Ovary (tissue), 9 donors: ENCODE data around the gene MIOS. TPM values are rescaled to one million over a fixed set of nuclear protein-coding genes. Genes with fewer than 3 reads are reported as not detected.

ENCODE experiments used
- DNase-seq, 5 donors: peaks; one replicate each; pipeline ENCODE4 v3.0.0-alpha.2; 2019 to 2020
- H3K27ac ChIP-seq, 2 donors: fragments of 200-600 bp; one replicate each; pipeline versions ENCODE4 v1.5.1 to v1.8.0; 2019 to 2022
- H3K27me3 ChIP-seq: fragments of 200-600 bp; one replicate; pipeline ENCODE4 v1.8.0; 2022
- H3K36me3 ChIP-seq: fragments of 200-600 bp; sonication (generic); one replicate; pipeline ENCODE4 v1.5.1; 2019
- H3K4me1 ChIP-seq: one replicate; pipeline ENCODE4 v1.8.1; 2013; ENCODE audit warnings: mild to moderate bottlenecking, moderate library complexity; ENCODE audit not compliant: insufficient read depth
- H3K4me3 ChIP-seq: fragments of 200-600 bp; sonication (generic); one replicate; pipeline ENCODE4 v1.5.1; 2017
- H3K9me3 ChIP-seq, 2 donors: fragments of 200-600 bp in 1 of 2; sonication (generic) in 1 of 2; one replicate each; pipeline versions ENCODE4 v1.5.1 to v1.8.1; 2013 to 2019; ENCODE audit warnings: mild to moderate bottlenecking in 1 of 2, moderate library complexity in 1 of 2
- EP300 ChIP-seq: sonication (generic); formaldehyde crosslinking; IDR thresholded peaks from one replicate; pipeline ENCODE4 v1.6.1; 2017; ENCODE audit warnings: antibody characterized with exemption
- POLR2A ChIP-seq: fragments of 450-650 bp; IDR thresholded peaks from one replicate; pipeline ENCODE4 v1.6.1; 2017; ENCODE audit warnings: antibody characterized with exemption, mild to moderate bottlenecking, moderate library complexity
- WGBS, 3 donors: extraction: QIAGEN DNeasy Blood & Tissue Kit in 1 of 3; methylation state at CpG; one replicate each; pipeline versions ENCODE4 v1.1.5 to v1.1.7; 2013 to 2017; 5-methylcytosine and 5-hydroxymethylcytosine counted together
- intact Hi-C, 4 donors: fragments of 100-400 bp; cut with DNase I; formaldehyde crosslinking; loops; one replicate each; pipeline versions ENCODE4 v1.11.0 to v1.15.1; 2022 to 2023
- polyA plus RNA-seq, 2 donors: library from polyadenylated mRNA; stranded (reverse); fragments of 200-250 nt in 1 of 2; fragments of 350-450 nt in 1 of 2; fragmentation: Illumina TruSeq in 1 of 2; extraction: RNeasy Lipid Tissue Mini Kit (QIAGEN cat#74804) in 1 of 2; gene quantifications; one replicate each; pipeline ENCODE4 v1.2.3, GENCODE V29; 2013 to 2014
- total RNA-seq, 7 donors: library from RNA; depleted of rRNA in 2 of 7; stranded (reverse); fragments of >200 nt in 2 of 7; fragmentation: NEBNext Ultra II Directional in 3 of 7; extraction: Animal tissue kit (Norgen Biotek cat#: 25700) in 3 of 7; gene quantifications; one replicate each; pipeline versions ENCODE4 v1.1.0 to v1.2.4, GENCODE V29; 2016 to 2023
- TF ChIP-seq, protein P1 (sequence below), 3 donors: fragments of 450-650 bp in 2 of 3; fragments of 200-600 bp in 1 of 3; IDR thresholded peaks; one replicate each; pipeline versions ENCODE4 v1.5.1 to v1.8.0; 2016 to 2022; ENCODE audit warnings: antibody characterized with exemption in 3 of 3, mild to moderate bottlenecking in 1 of 3
- donor health status: DM: no; HTN: no; CAD: no; lungs with moderate emphysema.
- donor health status: DM: no; HTN: no; CAD: no.
- donor health status: Bipolar disorder and iron deficiency.
- donor health status: DM: yes; HTN: yes; CAD: no.
- donor health status: DM: no; HTN: no; CAD: no.
- donor health status: DM: yes; HTN: yes; CAD: no.

MIOS gene
- total and polyA plus RNA-seq, 9 donors, result 11.2 to 49.2 (median 26.9) TPM

DNA sequence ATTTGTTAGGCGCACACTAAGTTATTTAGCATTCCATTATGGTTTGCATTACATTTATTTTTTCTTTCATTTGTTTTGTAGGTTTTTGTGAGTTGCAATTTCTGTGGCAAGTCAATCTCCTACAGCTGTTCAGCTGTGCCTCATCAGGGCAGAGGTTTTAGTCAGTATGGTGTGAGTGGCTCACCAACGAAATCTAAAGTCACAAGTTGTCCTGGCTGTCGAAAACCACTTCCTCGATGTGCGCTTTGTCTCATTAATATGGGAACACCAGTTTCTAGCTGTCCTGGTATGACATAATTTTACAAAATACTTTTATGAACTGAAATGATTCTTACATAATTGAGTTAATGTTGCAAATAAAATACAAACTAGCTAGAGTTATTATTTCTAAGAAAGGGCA is 29.5 kb downstream of the MIOS start:
- no peaks in the 10 kb centered on the region for H3K9me3 ChIP-seq
- TF ChIP-seq, protein P1, sequence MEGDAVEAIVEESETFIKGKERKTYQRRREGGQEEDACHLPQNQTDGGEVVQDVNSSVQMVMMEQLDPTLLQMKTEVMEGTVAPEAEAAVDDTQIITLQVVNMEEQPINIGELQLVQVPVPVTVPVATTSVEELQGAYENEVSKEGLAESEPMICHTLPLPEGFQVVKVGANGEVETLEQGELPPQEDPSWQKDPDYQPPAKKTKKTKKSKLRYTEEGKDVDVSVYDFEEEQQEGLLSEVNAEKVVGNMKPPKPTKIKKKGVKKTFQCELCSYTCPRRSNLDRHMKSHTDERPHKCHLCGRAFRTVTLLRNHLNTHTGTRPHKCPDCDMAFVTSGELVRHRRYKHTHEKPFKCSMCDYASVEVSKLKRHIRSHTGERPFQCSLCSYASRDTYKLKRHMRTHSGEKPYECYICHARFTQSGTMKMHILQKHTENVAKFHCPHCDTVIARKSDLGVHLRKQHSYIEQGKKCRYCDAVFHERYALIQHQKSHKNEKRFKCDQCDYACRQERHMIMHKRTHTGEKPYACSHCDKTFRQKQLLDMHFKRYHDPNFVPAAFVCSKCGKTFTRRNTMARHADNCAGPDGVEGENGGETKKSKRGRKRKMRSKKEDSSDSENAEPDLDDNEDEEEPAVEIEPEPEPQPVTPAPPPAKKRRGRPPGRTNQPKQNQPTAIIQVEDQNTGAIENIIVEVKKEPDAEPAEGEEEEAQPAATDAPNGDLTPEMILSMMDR (IDR thresholded peaks at IDR 0.05), result no peak
- TF ChIP-seq EP300, result no peak
- no peak for TF ChIP-seq POLR2A
- intact Hi-C loops, result loop anchor here in 1 of 4 donors (10.0 kb wide), 1 partner anchor 619 kb away; no protein-coding TSS in a partner anchor
- H3K27ac ChIP-seq, result no peak overlapping the region
- no peak for DNase-seq
- H3K4me1 ChIP-seq, result no peaks in the 10 kb centered on the region
- 89 to 93% (median 92%) methylated on average over 5 of the region's 5 CpGs for WGBS, 3 donors
- H3K4me3 ChIP-seq, result no peak overlapping the region
- peaks cover 2% of the 10 kb centered on the region for H3K27me3 ChIP-seq
- peaks cover 4% of the 10 kb centered on the region for H3K36me3 ChIP-seq

DNA sequence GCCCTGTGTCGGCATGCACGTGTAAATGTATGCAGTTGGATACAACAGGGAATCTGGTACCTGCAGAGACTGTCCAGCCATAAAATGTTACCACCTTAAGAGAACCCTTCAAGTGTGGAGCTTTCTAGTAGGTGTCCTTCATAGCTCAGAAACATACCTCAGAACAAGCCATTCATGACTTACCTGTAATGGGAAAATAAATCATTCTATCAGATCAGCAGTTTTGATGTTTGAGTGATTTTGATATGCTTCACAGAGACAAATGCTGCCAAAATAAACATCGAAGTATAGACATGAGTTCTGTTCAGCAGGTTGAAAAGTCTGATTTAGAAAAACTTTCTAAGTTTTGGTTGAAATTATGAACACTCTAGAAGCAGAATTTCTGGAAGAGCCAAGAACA is 40.3 kb downstream of the MIOS start:
- Histone ChIP-seq H3K36me3 (no peaks in the 10 kb centered on the region), H3K27me3 (no peaks in the 10 kb centered on the region), H3K4me1 (no peaks in the 10 kb centered on the region), H3K4me3 (no peak overlapping the region), H3K9me3 (no peaks in the 10 kb centered on the region), H3K27ac (no peak overlapping the region)
- WGBS, 3 donors, result 57 to 61% (median 59%) methylated on average over 3 of the region's 3 CpGs
- TF ChIP-seq, protein P1 (IDR thresholded peaks at IDR 0.05), result no peak
- TF ChIP-seq POLR2A (no peak), EP300 (no peak)
- DNase-seq, result no peak
- intact Hi-C loops, result no loop called here

DNA sequence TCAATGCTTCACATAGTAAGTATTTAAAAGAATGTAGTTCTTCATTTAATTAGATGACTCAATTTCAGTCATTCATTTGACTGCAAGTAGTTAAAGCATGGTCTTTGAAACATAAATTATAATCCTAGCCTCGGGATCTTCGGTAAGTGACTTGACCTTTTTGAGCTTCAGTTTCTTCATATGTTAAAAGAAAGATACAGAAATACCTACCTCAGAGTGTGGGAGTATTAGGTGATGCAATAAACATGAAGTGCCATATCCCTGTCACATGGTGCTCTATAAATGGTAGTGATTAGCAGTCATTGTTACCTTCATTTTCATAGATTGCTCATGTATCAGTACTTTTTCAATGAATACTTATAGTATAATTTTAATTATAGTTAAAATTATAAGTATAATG is 42.6 kb downstream of the MIOS start:
- intact Hi-C loops, result no loop called here
- TF ChIP-seq EP300 (no peak), POLR2A (no peak)
- TF ChIP-seq, protein P1 (IDR thresholded peaks at IDR 0.05), result no peak
- Histone ChIP-seq H3K36me3 (no peaks in the 10 kb centered on the region), H3K4me1 (no peaks in the 10 kb centered on the region), H3K4me3 (no peak overlapping the region), H3K27me3 (no peaks in the 10 kb centered on the region), H3K27ac (no peak overlapping the region), H3K9me3 (no peaks in the 10 kb centered on the region)
- no peak for DNase-seq
- 64 to 70% (median 69%) methylated on average over 2 of the region's 2 CpGs for WGBS, 3 donors

DNA sequence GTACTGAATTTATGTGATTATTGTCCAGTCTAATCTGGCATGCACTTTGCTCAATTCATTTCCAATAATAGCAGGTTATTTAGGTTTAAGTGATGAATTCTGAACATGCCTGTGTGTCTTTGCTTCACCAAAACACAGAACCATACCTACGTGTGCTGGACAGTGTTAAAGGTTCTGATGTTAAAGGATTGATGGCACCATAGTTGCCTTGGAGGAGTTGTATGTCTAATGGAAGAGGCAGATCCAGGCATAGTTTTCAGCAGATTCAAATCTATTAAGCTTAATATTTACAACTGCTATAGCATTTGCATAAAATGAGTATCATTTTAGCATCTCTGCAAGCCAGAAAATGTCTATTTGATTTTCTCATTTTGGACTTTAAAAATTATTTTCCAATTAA is 45.8 kb downstream of the MIOS start:
- Histone ChIP-seq H3K27ac (no peak overlapping the region), H3K4me3 (no peak overlapping the region), H3K27me3 (no peaks in the 10 kb centered on the region), H3K9me3 (no peaks in the 10 kb centered on the region), H3K36me3 (no peaks in the 10 kb centered on the region), H3K4me1 (no peaks in the 10 kb centered on the region)
- no peak for TF ChIP-seq EP300
- DNase-seq, result no peak
- intact Hi-C loops, result no loop called here
- 80 to 89% (median 88%) methylated on average over 1 of the region's 1 CpG for WGBS, 3 donors

DNA sequence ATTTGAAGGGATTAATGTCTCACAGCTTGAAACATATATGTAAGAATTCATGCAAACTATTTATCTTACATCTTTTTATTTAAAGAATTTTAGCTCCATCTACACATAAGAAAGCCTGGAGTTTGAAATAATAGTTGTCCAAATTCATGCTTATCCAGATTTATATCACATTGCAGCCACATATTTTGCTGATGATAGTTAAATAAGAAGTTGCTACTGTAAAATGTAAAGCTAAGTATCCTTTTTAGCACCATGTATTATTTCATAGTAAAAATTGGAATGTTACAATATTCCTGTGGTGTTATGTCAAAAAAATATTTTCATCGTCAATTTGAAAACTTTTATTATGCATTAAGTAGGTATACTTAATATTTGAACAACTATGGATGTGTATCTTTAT is 46.5 kb downstream of the MIOS start:
- no peaks in the 10 kb centered on the region for H3K36me3 ChIP-seq
- no peaks in the 10 kb centered on the region for H3K9me3 ChIP-seq
- no peak overlapping the region for H3K27ac ChIP-seq
- TF ChIP-seq EP300 (no peak), POLR2A (no peak)
- TF ChIP-seq, protein P1 (IDR thresholded peaks at IDR 0.05), result no peak
- H3K4me3 ChIP-seq, result no peak overlapping the region
- H3K27me3 ChIP-seq, result no peaks in the 10 kb centered on the region
- intact Hi-C loops, result no loop called here
- DNase-seq, result no peak
- WGBS, 3 donors, result 84 to 91% (median 89%) methylated on average over 1 of the region's 1 CpG
- H3K4me1 ChIP-seq, result no peaks in the 10 kb centered on the region
